Ascending aorta (tissue), 2 donors: ENCODE data around the gene RMRP. TPM values are rescaled to one million over a fixed set of nuclear protein-coding genes. Genes with fewer than 3 reads are reported as not detected.

Experiments used
- DNase-seq, 2 donors: peaks; one replicate each; pipeline ENCODE4 v3.0.0-alpha.2; 2019; ENCODE audit warnings: low spot score in 2 of 2
- H3K27ac ChIP-seq, 2 donors: fragments of 200-600 bp; sonication (generic); one replicate each; pipeline ENCODE4 v1.5.1; 2016 to 2017; ENCODE audit warnings: mild to moderate bottlenecking in 1 of 2
- H3K27me3 ChIP-seq: fragments of 200-600 bp; sonication (generic); one replicate; pipeline ENCODE4 v1.5.1; 2017
- H3K36me3 ChIP-seq, 2 donors: fragments of 200-600 bp; sonication (generic); one replicate each; pipeline ENCODE4 v1.5.1; 2016
- H3K4me1 ChIP-seq, 2 donors: fragments of 200-600 bp; sonication (generic); one replicate each; pipeline ENCODE4 v1.5.1; 2016 to 2017; ENCODE audit warnings: mild to moderate bottlenecking in 1 of 2
- H3K4me3 ChIP-seq, 2 donors: fragments of 200-600 bp; sonication (generic); one replicate each; pipeline ENCODE4 v1.5.1; 2016 to 2017; ENCODE audit warnings: mild to moderate bottlenecking in 1 of 2
- H3K9me3 ChIP-seq, 2 donors: fragments of 200-600 bp; sonication (generic); one replicate each; pipeline ENCODE4 v1.5.1; 2016
- CTCF ChIP-seq, 3 experiments: fragments of 200-600 bp in 2 of 3; fragments of 450-650 bp in 1 of 3; sonication (generic) in 2 of 3; IDR thresholded peaks; one replicate each; pipeline ENCODE4 v1.5.1; 2016 to 2019; ENCODE audit warnings: antibody characterized with exemption in 3 of 3, mild to moderate bottlenecking in 1 of 3, moderate library complexity in 1 of 3
- intact Hi-C: fragments of 100-400 bp; cut with DNase I; formaldehyde crosslinking; loops from one replicate; pipeline ENCODE4 v1.15.1; 2023
- total RNA-seq: library from RNA; depleted of rRNA; stranded (reverse); fragments of >200 nt; gene quantifications from one replicate; pipeline ENCODE4 v1.1.0, GENCODE V29; 2016

RMRP gene
- total RNA-seq, 1 donor from 2014 or later: 17,070 TPM

- intact Hi-C loops: loop anchor here (1.0 to 10.0 kb wide), 3 partner anchors 33 to 196 kb away; partner anchors contain the start of gene RUSC2
- peak; percentile 56 to 94 for DNase-seq
- TF ChIP-seq CTCF (IDR thresholded peaks at IDR 0.05): no peak
Observed at GRCh38 chr9:35690614-35691333, 33.0 kb upstream of the RMRP start.

GRCh38 chr9:35690294-35690613 is 32.4 kb upstream of the RMRP start:
- intact Hi-C loops: loop anchor here (1.0 to 10.0 kb wide), 3 partner anchors 33 to 195 kb away; partner anchors contain the start of gene RUSC2
- no peak for TF ChIP-seq CTCF (IDR thresholded peaks at IDR 0.05)
- peak overlapping the region; percentile 93 to 97 for H3K27ac ChIP-seq
- H3K9me3 ChIP-seq: no peaks in the 10 kb centered on the region
- DNase-seq: no peak
- H3K4me3 ChIP-seq: peak overlapping the region; percentile 83 to 93
- H3K4me1 ChIP-seq: peaks cover 0 to 25% of the 10 kb centered on the region in 2 donors
- H3K27me3 ChIP-seq: no peaks in the 10 kb centered on the region
- peaks cover 31 to 42% of the 10 kb centered on the region in 2 donors for H3K36me3 ChIP-seq

More at GRCh38 chr9:35690614-35691333, 33.0 kb upstream of the RMRP start:
- no peaks in the 10 kb centered on the region for H3K9me3 ChIP-seq
- peak overlapping the region; percentile 83 to 93 for H3K4me3 ChIP-seq
- peaks cover 0 to 27% of the 10 kb centered on the region in 2 donors for H3K4me1 ChIP-seq
- peaks cover 26 to 37% of the 10 kb centered on the region in 2 donors for H3K36me3 ChIP-seq
- no peaks in the 10 kb centered on the region for H3K27me3 ChIP-seq
- H3K27ac ChIP-seq: peak overlapping the region; percentile 93 to 97

GRCh38 chr9:35689542-35690293 is 31.9 kb upstream of the RMRP start, which contains the start of gene TPM2:
Gene TPM2 (minus strand): TSS chr9:35689925. CDS start chr9:35689817, 108 bp downstream.
- Histone ChIP-seq H3K36me3 (peaks cover 36 to 47% of the 10 kb centered on the region in 2 donors), H3K4me3 (peak within 1 kb of the TSS; percentile 83 to 93), H3K9me3 (no peaks in the 10 kb centered on the region), H3K4me1 (peaks cover 5 to 28% of the 10 kb centered on the region in 2 donors), H3K27ac (peak within 1 kb of the TSS; percentile 93 to 97), H3K27me3 (no peaks in the 10 kb centered on the region)
- intact Hi-C loops: loop anchor here (1.0 to 10.0 kb wide), 4 partner anchors 32 to 195 kb away; partner anchors contain the start of genes RUSC2 and TESK1
- no peak for TF ChIP-seq CTCF (IDR thresholded peaks at IDR 0.05)
- peak; percentile 67 to 93 for DNase-seq

GRCh38 chr9:35688558-35689541 is 31.0 kb upstream of the RMRP start:
- H3K4me3 ChIP-seq: peak overlapping the region; percentile 83 to 93
- no peaks in the 10 kb centered on the region for H3K9me3 ChIP-seq
- DNase-seq: no peak
- H3K36me3 ChIP-seq: peaks cover 45 to 56% of the 10 kb centered on the region in 2 donors
- no peak for TF ChIP-seq CTCF (IDR thresholded peaks at IDR 0.05)
- intact Hi-C loops: loop anchor here (2.0 kb wide), 1 partner anchor 84 kb away; the partner anchor contains the start of gene TESK1
- H3K4me1 ChIP-seq: peaks cover 13 to 29% of the 10 kb centered on the region in 2 donors
- H3K27me3 ChIP-seq: no peaks in the 10 kb centered on the region
- H3K27ac ChIP-seq: peak overlapping the region; percentile 93 to 97
